Spleen (tissue), 11 donors: ENCODE data around the gene SETX. TPM values are rescaled to one million over a fixed set of nuclear protein-coding genes. Genes with fewer than 3 reads are reported as not detected.
A peak's percentile ranks its signal among the peaks of the same experiment; 100 is the strongest.

Experiments used
- DNase-seq: peaks from one replicate; pipeline ENCODE4 v3.0.0-alpha.2; 2020
- H3K27ac ChIP-seq, 8 donors: fragments of 200-600 bp; sonication (generic) in 7 of 8; 1 replicate in 4 of 8; 2 replicates in 4 of 8; pipeline versions ENCODE4 v1.5.0 to v1.8.0; 2016 to 2021; ENCODE audit warnings: inconsistent platforms in 4 of 8, mild to moderate bottlenecking in 4 of 8, moderate library complexity in 1 of 8
- H3K27me3 ChIP-seq, 7 donors: fragments of 200-600 bp; sonication (generic) in 6 of 7; replicated peaks in 1 of 7; 1 replicate in 4 of 7; 2 replicates in 3 of 7; pipeline versions ENCODE4 v1.5.0 to v1.8.0; 2016 to 2021; ENCODE audit warnings: inconsistent platforms in 3 of 7, mild to moderate bottlenecking in 1 of 7
- H3K36me3 ChIP-seq, 6 donors: fragments of 200-600 bp; sonication (generic) in 5 of 6; 1 replicate in 4 of 6; 2 replicates in 2 of 6; pipeline versions ENCODE4 v1.5.0 to v1.8.0; 2016 to 2021; ENCODE audit warnings: inconsistent platforms in 2 of 6
- H3K4me1 ChIP-seq, 6 donors: fragments of 200-600 bp; sonication (generic) in 5 of 6; 1 replicate in 3 of 6; 2 replicates in 3 of 6; pipeline versions ENCODE4 v1.5.0 to v1.8.0; 2016 to 2021; ENCODE audit warnings: inconsistent platforms in 3 of 6
- H3K4me3 ChIP-seq, 8 donors: fragments of 200-600 bp; sonication (generic) in 7 of 8; 1 replicate in 4 of 8; 2 replicates in 4 of 8; pipeline versions ENCODE4 v1.5.0 to v1.8.0; 2016 to 2021; ENCODE audit warnings: inconsistent platforms in 4 of 8, mild to moderate bottlenecking in 4 of 8, moderate library complexity in 2 of 8
- H3K9me3 ChIP-seq, 8 donors: fragments of 200-600 bp; sonication (generic) in 7 of 8; 1 replicate in 4 of 8; 2 replicates in 4 of 8; pipeline versions ENCODE4 v1.5.0 to v1.8.0; 2016 to 2021; ENCODE audit warnings: inconsistent platforms in 4 of 8
- CTCF ChIP-seq, 11 experiments: fragments of 200-600 bp in 7 of 11; fragments of 450-650 bp in 4 of 11; sonication (generic) in 4 of 11; IDR thresholded peaks in 8 of 11; conservative IDR thresholded peaks in 3 of 11; 1 replicate in 7 of 11; 2 replicates in 4 of 11; pipeline versions ENCODE4 v1.4.0 to v1.8.0; 2016 to 2021; ENCODE audit warnings: antibody characterized with exemption in 11 of 11, inconsistent platforms in 4 of 11, mild to moderate bottlenecking in 1 of 11
- POLR2A ChIP-seq, 3 donors: fragments of 450-650 bp; IDR thresholded peaks; one replicate each; pipeline ENCODE4 v1.5.1; 2017; ENCODE audit warnings: antibody characterized with exemption in 3 of 3, mild to moderate bottlenecking in 1 of 3
- POLR2AphosphoS5 ChIP-seq, 3 donors: sonication (generic); formaldehyde crosslinking; IDR thresholded peaks; one replicate each; pipeline ENCODE4 v1.5.1; 2017; ENCODE audit warnings: antibody characterized with exemption in 3 of 3
- WGBS, 5 donors: extraction: QIAGEN DNeasy Blood & Tissue Kit in 3 of 5; methylation state at CpG; one replicate each; pipeline versions ENCODE4 v1.1.5 to v1.1.7; 2013 to 2018; 5-methylcytosine and 5-hydroxymethylcytosine counted together
- intact Hi-C: fragments of 100-400 bp; cut with DNase I; formaldehyde crosslinking; loops from one replicate; pipeline ENCODE4 v1.15.0; 2023; ENCODE audit warnings: low total_unique reads
- polyA plus RNA-seq, 3 donors: library from polyadenylated mRNA; stranded (reverse); fragments of 200-250 nt; gene quantifications; one replicate each; pipeline ENCODE4 v1.2.1, GENCODE V29; 2013
- total RNA-seq, 7 donors: library from RNA; depleted of rRNA in 3 of 7; stranded (reverse); fragments of >200 nt in 3 of 7; fragmentation: NEBNext Ultra II Directional in 4 of 7; extraction: Animal tissue kit (Norgen Biotek cat#: 25700) in 4 of 7; gene quantifications; one replicate each; pipeline versions ENCODE4 v1.1.0 to v1.2.1, GENCODE V29; 2016 to 2021
- donor health status: healthy with polysubstance abuse.
- donor health status: DM: no; HTN: no; CAD: no; lungs with moderate emphysema.
- donor health status: DM: no; HTN: no; CAD: no.
- donor health status: Bipolar disorder and iron deficiency.
- donor health status: healthy.
- donor health status: DM: no; HTN: no; CAD: no.
- donor health status: DM: yes; HTN: yes; CAD: no.

SETX gene
- total and polyA plus RNA-seq, 10 donors, result 27.0 to 154 (median 104) TPM

GRCh38 chr9:132226571-132227430 lies 128.0 kb downstream of the SETX start:
- no peak overlapping the region for H3K4me3 ChIP-seq
- DNase-seq, result no peak
- no peaks in the 10 kb centered on the region for H3K9me3 ChIP-seq
- peaks cover 0 to 20% (median 0%) of the 10 kb centered on the region in 6 donors for H3K4me1 ChIP-seq
- WGBS, 5 donors, result 84 to 92% (median 86%) methylated on average over 28 to 34 of the region's 34 CpGs
- no peak for TF ChIP-seq POLR2A (IDR thresholded peaks at IDR 0.05)
- no peak for TF ChIP-seq POLR2AphosphoS5 (IDR thresholded peaks at IDR 0.05)
- TF ChIP-seq CTCF (IDR thresholded peaks at IDR 0.05 in 8 of 11, conservative IDR thresholded peaks at IDR 0.05 in 3 of 11), result no peak
- H3K27ac ChIP-seq, result no peak overlapping the region
- H3K36me3 ChIP-seq, result peaks cover 0 to 15% (median 0%) of the 10 kb centered on the region in 6 donors
- intact Hi-C loops, result no loop called here
- peaks cover 0 to 73% (median 4%) of the 10 kb centered on the region in 7 donors for H3K27me3 ChIP-seq

- Histone ChIP-seq H3K9me3 (no peaks in the 10 kb centered on the region), H3K27ac (peak overlapping the region in 2 of 8 donors; percentile 77 to 85), H3K27me3 (peaks cover 0 to 53% (median 0%) of the 10 kb centered on the region in 7 donors), H3K4me3 (no peak overlapping the region), H3K36me3 (peaks cover 0 to 15% (median 0%) of the 10 kb centered on the region in 6 donors), H3K4me1 (peaks cover 0 to 33% (median 0%) of the 10 kb centered on the region in 6 donors)
- no peak for TF ChIP-seq POLR2AphosphoS5 (IDR thresholded peaks at IDR 0.05)
- no peak for TF ChIP-seq CTCF (IDR thresholded peaks at IDR 0.05 in 8 of 11, conservative IDR thresholded peaks at IDR 0.05 in 3 of 11)
- no peak for TF ChIP-seq POLR2A (IDR thresholded peaks at IDR 0.05)
- intact Hi-C loops, result no loop called here
- DNase-seq, result no peak
- WGBS, 5 donors, result 80 to 98% (median 94%) methylated on average over 3 of the region's 3 CpGs
Observed at GRCh38 chr9:132224645-132225044, 130.1 kb downstream of the SETX start.

GRCh38 chr9:132221941-132222340 lies 132.8 kb downstream of the SETX start:
- Histone ChIP-seq H3K9me3 (no peaks in the 10 kb centered on the region), H3K27me3 (peaks cover 0 to 26% (median 0%) of the 10 kb centered on the region in 7 donors), H3K4me1 (peaks cover 0 to 56% (median 8%) of the 10 kb centered on the region in 6 donors), H3K27ac (no peak overlapping the region), H3K4me3 (no peak overlapping the region), H3K36me3 (peaks cover 0 to 6% (median 0%) of the 10 kb centered on the region in 6 donors)
- intact Hi-C loops, result no loop called here
- TF ChIP-seq POLR2A (IDR thresholded peaks at IDR 0.05), result no peak
- TF ChIP-seq POLR2AphosphoS5 (IDR thresholded peaks at IDR 0.05), result no peak
- TF ChIP-seq CTCF (IDR thresholded peaks at IDR 0.05 in 8 of 11, conservative IDR thresholded peaks at IDR 0.05 in 3 of 11), result no peak
- WGBS, 5 donors, result 89 to 93% (median 91%) methylated on average over 6 of the region's 6 CpGs
- no peak for DNase-seq

- Histone ChIP-seq H3K27ac (peak overlapping the region in 7 of 8 donors; percentile 37 to 86 (median 84)), H3K27me3 (peaks cover 0 to 27% (median 0%) of the 10 kb centered on the region in 7 donors), H3K9me3 (no peaks in the 10 kb centered on the region), H3K36me3 (no peaks in the 10 kb centered on the region), H3K4me3 (peak overlapping the region in 1 of 8 donors; percentile 6), H3K4me1 (peaks cover 0 to 53% (median 10%) of the 10 kb centered on the region in 6 donors)
- TF ChIP-seq POLR2A (IDR thresholded peaks at IDR 0.05) (no peak), CTCF (IDR thresholded peaks at IDR 0.05 in 8 of 11, conservative IDR thresholded peaks at IDR 0.05 in 3 of 11) (no peak), POLR2AphosphoS5 (IDR thresholded peaks at IDR 0.05) (no peak)
- intact Hi-C loops, result no loop called here
- WGBS, 5 donors, result 68 to 82% (median 79%) methylated on average over 8 of the region's 8 CpGs
- DNase-seq, result no peak
Observed at GRCh38 chr9:132218208-132218607, 136.6 kb downstream of the SETX start.
